Ascending aorta (tissue), 2 donors: ENCODE results near the gene MOG. TPM values are rescaled to one million over a fixed set of nuclear protein-coding genes. Genes with fewer than 3 reads are reported as not detected.

Experiments used
- DNase-seq, 2 donors: peaks; one replicate each; pipeline ENCODE4 v3.0.0-alpha.2; 2019; ENCODE audit warnings: low spot score in 2 of 2
- H3K27ac ChIP-seq, 2 donors: fragments of 200-600 bp; sonication (generic); one replicate each; pipeline ENCODE4 v1.5.1; 2016 to 2017; ENCODE audit warnings: mild to moderate bottlenecking in 1 of 2
- H3K27me3 ChIP-seq: fragments of 200-600 bp; sonication (generic); one replicate; pipeline ENCODE4 v1.5.1; 2017
- H3K36me3 ChIP-seq, 2 donors: fragments of 200-600 bp; sonication (generic); one replicate each; pipeline ENCODE4 v1.5.1; 2016
- H3K4me1 ChIP-seq, 2 donors: fragments of 200-600 bp; sonication (generic); one replicate each; pipeline ENCODE4 v1.5.1; 2016 to 2017; ENCODE audit warnings: mild to moderate bottlenecking in 1 of 2
- H3K4me3 ChIP-seq, 2 donors: fragments of 200-600 bp; sonication (generic); one replicate each; pipeline ENCODE4 v1.5.1; 2016 to 2017; ENCODE audit warnings: mild to moderate bottlenecking in 1 of 2
- H3K9me3 ChIP-seq, 2 donors: fragments of 200-600 bp; sonication (generic); one replicate each; pipeline ENCODE4 v1.5.1; 2016
- CTCF ChIP-seq, 3 experiments: fragments of 200-600 bp in 2 of 3; fragments of 450-650 bp in 1 of 3; sonication (generic) in 2 of 3; IDR thresholded peaks; one replicate each; pipeline ENCODE4 v1.5.1; 2016 to 2019; ENCODE audit warnings: antibody characterized with exemption in 3 of 3, mild to moderate bottlenecking in 1 of 3, moderate library complexity in 1 of 3
- intact Hi-C: fragments of 100-400 bp; cut with DNase I; formaldehyde crosslinking; loops from one replicate; pipeline ENCODE4 v1.15.1; 2023
- total RNA-seq: library from RNA; depleted of rRNA; stranded (reverse); fragments of >200 nt; gene quantifications from one replicate; pipeline ENCODE4 v1.1.0, GENCODE V29; 2016

Gene MOG
- total RNA-seq, 1 donor from 2014 or later, result not detected

- H3K4me3 ChIP-seq, result no peak overlapping the region
- DNase-seq, result no peak
- TF ChIP-seq CTCF (IDR thresholded peaks at IDR 0.05), result no peak
- H3K27me3 ChIP-seq, result no peaks in the 10 kb centered on the region
- no peaks in the 10 kb centered on the region for H3K4me1 ChIP-seq
- intact Hi-C loops, result no loop called here
- no peaks in the 10 kb centered on the region for H3K9me3 ChIP-seq
- no peaks in the 10 kb centered on the region for H3K36me3 ChIP-seq
- no peak overlapping the region for H3K27ac ChIP-seq
Observed at GRCh38 chr6:29674008-29674407, 17.1 kb downstream of the MOG start.

DNA sequence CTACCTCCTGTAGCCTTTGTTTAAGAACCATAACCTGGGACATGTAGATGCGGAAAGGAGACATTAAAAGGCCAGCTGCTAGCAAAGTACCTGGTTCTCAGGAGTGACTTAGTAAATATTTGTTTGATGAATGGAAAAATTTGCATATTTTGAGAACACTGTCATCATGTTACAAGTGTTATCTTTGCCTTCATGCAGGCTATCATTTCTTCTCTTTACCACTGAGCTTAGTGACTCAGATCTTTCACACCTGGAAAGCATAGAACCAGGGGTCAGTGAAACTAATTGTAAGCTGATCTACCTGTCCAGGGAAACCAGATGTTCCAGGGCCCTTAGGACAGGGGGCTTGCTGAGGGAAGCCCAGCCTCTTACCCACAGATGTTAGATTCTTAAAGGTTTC, 18.7 kb downstream of the MOG start:
- H3K4me1 ChIP-seq, result no peaks in the 10 kb centered on the region
- intact Hi-C loops, result no loop called here
- no peak overlapping the region for H3K4me3 ChIP-seq
- no peak for DNase-seq
- H3K27ac ChIP-seq, result no peak overlapping the region
- H3K9me3 ChIP-seq, result no peaks in the 10 kb centered on the region
- H3K27me3 ChIP-seq, result peaks cover under 1% of the 10 kb centered on the region
- TF ChIP-seq CTCF (IDR thresholded peaks at IDR 0.05), result no peak
- H3K36me3 ChIP-seq, result no peaks in the 10 kb centered on the region

DNA sequence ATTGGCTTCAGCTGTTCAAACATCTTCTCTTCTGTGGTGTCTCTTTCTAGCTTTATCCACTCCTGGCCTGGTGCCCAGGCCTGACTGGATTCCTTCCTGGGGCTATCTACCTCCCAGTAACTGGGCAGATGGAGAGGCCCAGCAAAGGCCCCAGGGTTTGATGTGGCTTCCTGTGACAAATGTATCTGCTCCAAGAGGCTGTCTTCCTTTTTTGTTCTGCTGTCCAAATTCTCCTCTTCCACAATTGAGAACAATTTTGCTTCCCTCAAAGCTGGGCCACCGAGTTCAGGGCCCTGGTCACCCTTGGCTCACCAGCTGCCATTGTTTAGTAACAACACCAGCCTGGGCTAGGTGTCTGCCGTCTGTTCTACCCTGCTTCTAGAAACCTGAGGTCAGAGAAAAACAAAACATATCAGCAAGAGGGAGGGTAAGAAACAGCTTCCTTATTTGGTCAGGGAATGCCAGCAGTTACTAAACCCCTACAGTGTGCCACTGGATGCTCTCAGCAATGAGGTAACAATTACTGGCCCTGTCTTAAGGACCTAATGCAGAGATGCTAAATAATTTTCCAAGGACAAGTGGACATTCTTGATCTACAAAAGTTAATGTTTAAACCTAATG, 20.2 kb downstream of the MOG start:
- no peak for TF ChIP-seq CTCF (IDR thresholded peaks at IDR 0.05)
- intact Hi-C loops, result no loop called here

GRCh38 chr6:29678114-29678513, 21.2 kb downstream of the MOG start:
- Histone ChIP-seq H3K27ac (no peak overlapping the region), H3K27me3 (peaks cover 3% of the 10 kb centered on the region), H3K9me3 (no peaks in the 10 kb centered on the region), H3K36me3 (no peaks in the 10 kb centered on the region), H3K4me3 (no peak overlapping the region), H3K4me1 (no peaks in the 10 kb centered on the region)
- DNase-seq, result no peak
- TF ChIP-seq CTCF (IDR thresholded peaks at IDR 0.05), result no peak
- intact Hi-C loops, result no loop called here

More for the DNA sequence above, 20.2 kb downstream of the MOG start:
- DNase-seq, result no peak
- no peak overlapping the region for H3K4me3 ChIP-seq
- no peaks in the 10 kb centered on the region for H3K9me3 ChIP-seq
- no peak overlapping the region for H3K27ac ChIP-seq
- H3K27me3 ChIP-seq, result peaks cover 3% of the 10 kb centered on the region
- no peaks in the 10 kb centered on the region for H3K4me1 ChIP-seq
- H3K36me3 ChIP-seq, result no peaks in the 10 kb centered on the region

DNA sequence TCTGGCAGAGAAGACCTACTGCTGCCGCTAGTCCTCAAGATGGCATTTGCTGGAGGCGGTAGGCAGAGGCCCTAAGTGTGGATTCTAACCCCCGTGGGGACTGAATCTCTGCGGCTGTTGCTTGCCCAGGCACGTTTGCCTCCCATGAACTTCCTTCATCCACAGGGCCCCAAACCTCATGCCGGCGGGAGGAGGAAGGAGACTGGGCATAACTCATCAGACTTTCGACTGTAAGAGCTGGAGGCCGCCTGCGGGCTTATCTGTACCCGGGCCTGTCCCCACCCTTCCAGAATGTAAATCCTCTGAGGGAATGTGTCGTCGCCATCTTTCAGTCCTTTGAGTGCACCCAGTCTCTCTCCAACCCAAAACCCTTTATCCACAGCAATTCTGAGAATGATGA, 23.1 kb downstream of the MOG start:
- H3K4me3 ChIP-seq, result no peak overlapping the region

More for the DNA sequence above, 23.1 kb downstream of the MOG start:
- no peak for DNase-seq
- Histone ChIP-seq H3K9me3 (no peaks in the 10 kb centered on the region), H3K27ac (no peak overlapping the region), H3K4me1 (no peaks in the 10 kb centered on the region), H3K27me3 (peaks cover 3% of the 10 kb centered on the region), H3K36me3 (no peaks in the 10 kb centered on the region)
- intact Hi-C loops, result no loop called here
- no peak for TF ChIP-seq CTCF (IDR thresholded peaks at IDR 0.05)
